GM12874 (cell line): ENCODE data around the gene BABAM2.

Source experiments
- TF ChIP-seq, protein P1 (sequence below): IDR thresholded peaks from 2 replicates; pipeline ENCODE4 v1.5.1; 2011; ENCODE audit warnings: low read depth, mild to moderate bottlenecking, control low read depth, low read length, moderate library complexity; ENCODE audit not compliant: insufficient read depth

The BABAM2 gene

DNA sequence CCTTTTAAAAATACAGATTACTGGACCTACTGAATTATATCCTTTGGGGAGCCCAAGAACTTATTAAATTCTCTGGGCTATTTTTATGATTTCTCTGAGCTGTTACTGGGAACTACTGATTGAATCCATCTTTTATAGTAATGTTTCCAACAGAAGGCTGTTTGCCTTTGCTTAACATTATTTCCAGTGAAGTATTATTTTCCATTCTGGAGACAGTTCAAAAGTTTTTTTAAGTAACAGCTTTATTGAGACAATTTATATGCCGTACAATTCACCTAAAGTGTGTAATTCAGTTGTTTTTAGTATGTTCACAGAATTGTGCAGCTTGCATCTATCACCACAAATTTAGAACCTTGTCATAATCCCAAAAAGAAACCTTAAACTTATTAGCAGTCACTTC, 100.6 kb downstream of the BABAM2 start:
- TF ChIP-seq, protein P1, sequence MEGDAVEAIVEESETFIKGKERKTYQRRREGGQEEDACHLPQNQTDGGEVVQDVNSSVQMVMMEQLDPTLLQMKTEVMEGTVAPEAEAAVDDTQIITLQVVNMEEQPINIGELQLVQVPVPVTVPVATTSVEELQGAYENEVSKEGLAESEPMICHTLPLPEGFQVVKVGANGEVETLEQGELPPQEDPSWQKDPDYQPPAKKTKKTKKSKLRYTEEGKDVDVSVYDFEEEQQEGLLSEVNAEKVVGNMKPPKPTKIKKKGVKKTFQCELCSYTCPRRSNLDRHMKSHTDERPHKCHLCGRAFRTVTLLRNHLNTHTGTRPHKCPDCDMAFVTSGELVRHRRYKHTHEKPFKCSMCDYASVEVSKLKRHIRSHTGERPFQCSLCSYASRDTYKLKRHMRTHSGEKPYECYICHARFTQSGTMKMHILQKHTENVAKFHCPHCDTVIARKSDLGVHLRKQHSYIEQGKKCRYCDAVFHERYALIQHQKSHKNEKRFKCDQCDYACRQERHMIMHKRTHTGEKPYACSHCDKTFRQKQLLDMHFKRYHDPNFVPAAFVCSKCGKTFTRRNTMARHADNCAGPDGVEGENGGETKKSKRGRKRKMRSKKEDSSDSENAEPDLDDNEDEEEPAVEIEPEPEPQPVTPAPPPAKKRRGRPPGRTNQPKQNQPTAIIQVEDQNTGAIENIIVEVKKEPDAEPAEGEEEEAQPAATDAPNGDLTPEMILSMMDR: no peak

DNA sequence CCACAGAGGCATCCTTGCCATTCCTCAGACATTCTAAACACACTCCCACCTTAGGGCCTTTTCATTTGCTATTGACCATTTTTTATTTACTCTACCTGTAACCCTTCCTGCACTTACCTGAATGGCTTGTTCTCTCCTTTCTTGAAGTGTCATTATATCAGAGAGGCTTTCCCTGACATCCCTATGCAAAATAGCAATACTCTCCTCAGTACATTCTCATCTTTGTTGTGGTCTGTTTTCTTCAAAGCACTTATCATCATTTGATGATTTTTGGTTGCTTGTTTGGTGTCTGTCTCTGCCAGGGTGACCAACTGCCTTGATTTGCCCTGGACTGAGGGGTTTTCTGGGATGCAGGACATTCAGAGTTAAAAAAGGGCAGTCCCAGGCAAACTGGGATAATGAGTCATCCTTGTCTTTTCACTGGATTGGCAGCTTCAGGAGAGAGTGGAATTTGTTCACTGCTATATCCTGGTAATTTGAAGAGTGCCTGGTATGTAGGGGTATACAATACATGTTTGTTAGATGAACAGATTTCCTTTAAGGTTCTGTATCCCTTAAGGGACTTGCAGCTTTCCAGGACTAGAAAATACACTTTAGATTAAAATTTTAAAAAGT, 102.4 kb downstream of the BABAM2 start:
- TF ChIP-seq, protein P1: no peak

DNA sequence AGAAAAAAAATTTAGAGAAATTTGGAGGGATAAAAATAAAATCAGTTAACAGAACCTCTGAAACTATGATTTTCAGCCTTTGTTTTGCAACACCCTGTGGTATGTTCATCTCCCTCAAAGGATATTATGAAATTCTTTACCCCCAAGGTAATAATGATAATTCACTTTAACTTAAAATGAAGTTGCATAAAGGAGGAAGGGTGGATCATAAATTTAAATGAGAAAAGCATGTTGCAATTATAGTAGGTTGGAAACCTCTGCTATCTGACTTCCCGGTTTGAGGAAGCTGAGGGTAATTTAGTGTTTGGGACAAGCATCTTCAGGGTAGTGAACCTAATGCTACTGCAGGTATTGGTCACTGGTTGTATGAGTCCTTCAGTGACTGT, 102.9 kb downstream of the BABAM2 start:
- TF ChIP-seq, protein P1: no peak

DNA sequence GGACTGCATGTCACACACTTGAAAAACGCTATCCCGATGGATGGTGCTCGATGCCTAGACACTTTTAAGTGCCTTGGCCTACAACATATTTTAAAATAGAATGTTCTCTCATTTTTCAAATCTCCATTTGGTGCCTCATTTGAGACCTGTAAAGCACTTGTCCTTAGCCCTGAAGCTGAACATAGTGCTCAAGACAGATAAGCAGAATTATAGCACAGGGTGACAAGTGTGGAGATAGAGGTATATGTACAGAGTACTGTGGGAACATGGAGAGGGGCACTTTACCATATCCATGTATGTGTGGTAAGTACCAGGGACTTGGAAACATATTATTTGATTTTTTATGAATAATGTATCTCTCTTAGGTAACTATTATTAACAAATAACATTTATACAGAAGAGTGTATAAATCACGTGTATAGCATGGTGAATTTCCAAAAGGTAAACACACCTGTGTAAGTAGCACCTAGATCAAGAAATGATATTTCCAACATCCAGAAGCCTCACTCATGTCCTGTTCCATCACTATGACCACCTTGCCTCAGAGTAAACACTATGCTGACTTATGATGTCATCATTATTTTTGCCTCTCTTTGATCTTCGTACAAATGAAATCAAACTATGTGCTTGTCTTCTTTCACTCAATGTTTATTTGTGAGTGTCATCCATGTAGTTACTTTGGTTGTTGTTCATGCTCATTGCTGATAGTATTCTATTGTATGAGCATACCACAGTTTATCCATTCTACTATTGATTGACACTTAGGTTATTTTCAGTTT, 103.6 kb downstream of the BABAM2 start:
- TF ChIP-seq, protein P1: no peak

DNA sequence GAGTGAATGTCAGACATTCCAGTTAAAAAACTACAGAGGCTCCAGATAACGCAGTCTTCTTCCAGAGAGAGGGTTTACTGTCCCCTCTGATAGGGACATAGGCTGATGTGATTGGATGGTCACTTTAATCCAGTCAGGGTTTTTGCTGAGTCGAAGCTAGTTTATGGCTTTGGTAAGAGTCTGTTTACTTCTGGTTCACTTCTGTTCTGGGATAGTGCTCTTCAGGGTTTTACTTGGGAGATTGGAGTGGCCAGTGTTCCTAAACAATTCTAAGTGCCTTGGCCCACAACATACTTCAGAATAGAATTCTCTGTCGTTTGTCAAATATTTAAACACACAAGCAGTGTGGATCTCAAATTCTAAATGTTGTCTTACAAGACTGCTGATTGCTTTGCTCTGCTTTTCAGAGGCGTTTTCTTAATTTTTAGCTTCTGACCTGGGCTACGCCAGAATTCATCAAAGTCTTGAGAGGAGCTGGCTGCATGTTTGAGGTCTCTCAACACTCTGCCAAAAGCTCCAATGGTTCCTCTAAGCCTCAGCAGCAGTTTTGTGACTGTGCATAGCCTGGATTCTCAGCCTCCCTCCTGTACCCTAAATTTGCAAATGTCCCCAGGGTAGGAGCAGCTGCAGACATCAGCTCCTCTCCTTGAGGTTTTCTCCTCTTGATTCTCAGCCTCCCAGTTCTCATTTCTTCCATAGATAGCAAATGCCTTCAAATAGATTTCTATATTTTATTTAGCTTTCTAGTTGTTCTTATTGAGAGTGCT, 105.8 kb downstream of the BABAM2 start:
- TF ChIP-seq, protein P1: no peak

DNA sequence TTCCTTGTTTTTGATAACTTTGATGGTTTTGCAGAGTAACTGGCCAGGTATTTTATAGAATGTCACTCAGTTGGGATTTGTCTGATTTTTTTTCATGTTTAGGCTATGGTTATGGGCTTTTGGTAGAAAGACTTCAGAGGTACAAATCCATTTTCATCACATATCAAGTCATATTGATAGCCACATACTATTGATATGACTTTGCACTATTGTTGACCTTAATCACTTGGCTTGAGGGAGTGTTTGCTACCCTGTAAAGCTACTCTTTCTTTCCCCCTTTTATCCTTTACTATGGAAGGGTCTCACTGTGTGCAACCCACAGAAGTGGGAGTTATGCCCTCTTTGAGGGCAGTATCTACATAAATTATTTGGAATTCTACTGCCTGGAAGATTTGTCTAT, 109.8 kb downstream of the BABAM2 start:
- TF ChIP-seq, protein P1: no peak

DNA sequence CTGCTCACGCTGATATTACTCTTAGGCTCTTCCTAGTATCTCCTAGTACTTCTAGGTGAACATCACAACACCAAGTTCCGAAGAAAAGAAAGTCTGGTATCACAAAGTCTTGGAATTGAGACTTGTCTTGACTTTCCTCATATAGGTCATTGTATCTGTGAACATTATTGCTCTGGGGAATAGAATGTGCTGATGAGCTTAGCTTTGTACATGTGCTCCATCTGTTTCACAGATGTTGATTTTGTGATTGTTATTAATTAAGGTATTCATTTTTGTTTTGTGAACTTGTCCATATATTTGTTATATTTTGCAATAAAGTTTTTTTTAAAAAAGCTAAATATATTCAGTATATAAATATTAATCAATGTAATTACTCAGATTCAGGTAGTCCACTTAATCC, 111.7 kb downstream of the BABAM2 start:
- TF ChIP-seq, protein P1: no peak
